ENCODE data around the gene SAMD13. TPM values are rescaled to one million over a fixed set of nuclear protein-coding genes. Genes with fewer than 3 reads are reported as not detected.

The SAMD13 gene
- total RNA-seq, 4 donors from 2014 or later = 0.33 to 2.5 (median 2.1) TPM; not detected in 1

DNA sequence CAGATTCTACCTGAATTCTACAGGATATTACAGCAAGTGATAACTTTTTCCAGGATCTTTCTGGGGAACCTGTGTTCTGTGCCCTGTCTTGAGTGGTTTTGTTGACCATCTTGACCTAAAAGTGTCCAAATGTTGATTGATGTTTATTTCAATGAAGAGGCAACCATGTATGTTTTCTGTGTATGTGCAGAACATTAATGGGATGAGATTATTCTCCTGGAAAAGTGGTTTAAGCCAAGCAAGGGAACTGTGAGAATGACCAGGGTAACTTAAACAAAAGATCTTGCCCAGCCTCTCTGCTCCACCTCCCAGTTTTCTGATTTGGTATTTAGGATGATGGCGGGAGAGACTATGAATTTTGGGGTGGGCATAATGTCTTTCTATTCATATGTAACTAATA, 1.0 kb upstream of the SAMD13 start:
- WGBS = 86% methylated on average over 1 of the region's 1 CpG
- intact Hi-C loops (cut with DNase I) = loop anchor here (10.0 kb wide), 1 partner anchor 304 kb away; no protein-coding TSS in a partner anchor
- H3K27me3 ChIP-seq = no peaks in the 10 kb centered on the region

GRCh38 chr1:84301785-84302385, 377 bp downstream of the SAMD13 start:
- intact Hi-C loops (cut with DNase I) = loop anchor here (10.0 kb wide), 1 partner anchor 303 kb away; no protein-coding TSS in a partner anchor
- WGBS = 7% methylated on average over 6 of the region's 6 CpGs
- DNase-seq (ENCODE audit: extremely low spot score) = no peak
- Histone ChIP-seq H3K27ac (replicated peaks in 1 of 4) (peak overlapping the region in 2 of 4 donors; percentile 6 to 43), H3K36me3 (no peaks in the 10 kb centered on the region), H3K27me3 (no peaks in the 10 kb centered on the region), H3K4me1 (peaks cover 9 to 57% (median 49%) of the 10 kb centered on the region in 4 donors), H3K9me3 (no peaks in the 10 kb centered on the region), H3K4me3 (peak overlapping the region; percentile 33 to 50 (median 44))
- no peak for TF ChIP-seq POLR2AphosphoS5 (IDR thresholded peaks at IDR 0.05)
- TF ChIP-seq, protein P1, sequence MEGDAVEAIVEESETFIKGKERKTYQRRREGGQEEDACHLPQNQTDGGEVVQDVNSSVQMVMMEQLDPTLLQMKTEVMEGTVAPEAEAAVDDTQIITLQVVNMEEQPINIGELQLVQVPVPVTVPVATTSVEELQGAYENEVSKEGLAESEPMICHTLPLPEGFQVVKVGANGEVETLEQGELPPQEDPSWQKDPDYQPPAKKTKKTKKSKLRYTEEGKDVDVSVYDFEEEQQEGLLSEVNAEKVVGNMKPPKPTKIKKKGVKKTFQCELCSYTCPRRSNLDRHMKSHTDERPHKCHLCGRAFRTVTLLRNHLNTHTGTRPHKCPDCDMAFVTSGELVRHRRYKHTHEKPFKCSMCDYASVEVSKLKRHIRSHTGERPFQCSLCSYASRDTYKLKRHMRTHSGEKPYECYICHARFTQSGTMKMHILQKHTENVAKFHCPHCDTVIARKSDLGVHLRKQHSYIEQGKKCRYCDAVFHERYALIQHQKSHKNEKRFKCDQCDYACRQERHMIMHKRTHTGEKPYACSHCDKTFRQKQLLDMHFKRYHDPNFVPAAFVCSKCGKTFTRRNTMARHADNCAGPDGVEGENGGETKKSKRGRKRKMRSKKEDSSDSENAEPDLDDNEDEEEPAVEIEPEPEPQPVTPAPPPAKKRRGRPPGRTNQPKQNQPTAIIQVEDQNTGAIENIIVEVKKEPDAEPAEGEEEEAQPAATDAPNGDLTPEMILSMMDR (IDR thresholded peaks at IDR 0.05) = no peak
- TF ChIP-seq POLR2A (IDR thresholded peaks at IDR 0.05; ENCODE audit: low read depth) = no peak
- TF ChIP-seq EP300 (IDR thresholded peaks at IDR 0.05) = no peak

More for the DNA sequence above, 1.0 kb upstream of the SAMD13 start:
- no peaks in the 10 kb centered on the region for H3K9me3 ChIP-seq
- peak overlapping the region in 1 of 4 donors; percentile 11 for H3K27ac ChIP-seq (replicated peaks in 1 of 4)
- TF ChIP-seq POLR2A (IDR thresholded peaks at IDR 0.05; ENCODE audit: low read depth) = no peak
- TF ChIP-seq EP300 (IDR thresholded peaks at IDR 0.05) = no peak
- TF ChIP-seq, protein P1 (IDR thresholded peaks at IDR 0.05) = no peak
- no peak for TF ChIP-seq POLR2AphosphoS5 (IDR thresholded peaks at IDR 0.05)
- H3K36me3 ChIP-seq = no peaks in the 10 kb centered on the region
- peaks cover 9 to 57% (median 49%) of the 10 kb centered on the region in 4 donors for H3K4me1 ChIP-seq
- no peak overlapping the region for H3K4me3 ChIP-seq
- no peak for DNase-seq (ENCODE audit: extremely low spot score)

DNA sequence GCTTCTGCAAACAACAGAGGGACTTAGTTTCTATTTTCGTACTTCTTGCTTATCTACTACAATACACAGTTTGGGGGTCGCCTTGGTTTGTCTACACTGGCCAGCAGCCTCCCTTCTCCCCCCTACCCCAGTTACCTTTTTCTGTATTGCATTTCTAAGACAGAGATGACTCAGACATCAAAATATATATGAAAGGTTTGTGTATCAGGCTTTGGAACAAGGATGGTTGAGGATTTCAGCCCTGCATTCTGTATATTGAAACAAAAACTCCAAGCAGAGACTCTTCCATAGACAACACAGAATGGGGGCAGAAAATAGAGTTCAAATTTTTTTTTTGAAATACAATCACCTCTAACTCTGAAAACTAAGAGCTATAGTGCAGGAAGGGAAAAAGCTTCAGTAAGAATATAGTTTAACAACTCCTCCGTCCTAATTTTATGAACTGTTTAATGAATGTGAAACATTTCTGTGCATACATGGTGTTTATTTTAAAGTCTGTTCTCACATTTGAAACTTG, 1.9 kb downstream of the SAMD13 start:
- H3K27ac ChIP-seq (replicated peaks in 1 of 4) = peak overlapping the region in 3 of 4 donors; percentile 45 to 49 (median 48)
- peak overlapping the region; percentile 33 to 50 (median 44) for H3K4me3 ChIP-seq
- intact Hi-C loops (cut with DNase I) = loop anchor here (10.0 kb wide), 1 partner anchor 301 kb away; no protein-coding TSS in a partner anchor
- no peak for DNase-seq (ENCODE audit: extremely low spot score)
- H3K36me3 ChIP-seq = no peaks in the 10 kb centered on the region
- H3K9me3 ChIP-seq = no peaks in the 10 kb centered on the region
- 18% methylated on average over 3 of the region's 3 CpGs for WGBS
- peaks cover 9 to 51% (median 45%) of the 10 kb centered on the region in 4 donors for H3K4me1 ChIP-seq
- TF ChIP-seq POLR2AphosphoS5 (IDR thresholded peaks at IDR 0.05) = no peak
- TF ChIP-seq EP300 (IDR thresholded peaks at IDR 0.05) = no peak
- no peak for TF ChIP-seq POLR2A (IDR thresholded peaks at IDR 0.05; ENCODE audit: low read depth)
- TF ChIP-seq, protein P1 (IDR thresholded peaks at IDR 0.05) = no peak
- no peaks in the 10 kb centered on the region for H3K27me3 ChIP-seq

- DNase-seq (ENCODE audit: extremely low spot score) = no peak
- no peaks in the 10 kb centered on the region for H3K36me3 ChIP-seq
- no peaks in the 10 kb centered on the region for H3K9me3 ChIP-seq
- H3K4me3 ChIP-seq = no peak overlapping the region
- intact Hi-C loops (cut with DNase I) = loop anchor here (10.0 kb wide), 1 partner anchor 297 kb away; no protein-coding TSS in a partner anchor
- TF ChIP-seq EP300 (IDR thresholded peaks at IDR 0.05) (no peak), POLR2AphosphoS5 (IDR thresholded peaks at IDR 0.05) (no peak), POLR2A (IDR thresholded peaks at IDR 0.05; ENCODE audit: low read depth) (no peak)
- TF ChIP-seq, protein P1 (IDR thresholded peaks at IDR 0.05) = no peak
- peaks cover 3 to 17% (median 10%) of the 10 kb centered on the region in 4 donors for H3K4me1 ChIP-seq
- H3K27me3 ChIP-seq = no peaks in the 10 kb centered on the region
- no peak overlapping the region for H3K27ac ChIP-seq (replicated peaks in 1 of 4)
- 95% methylated on average over 2 of the region's 2 CpGs for WGBS
These were observed 5.9 kb downstream of the SAMD13 start for GRCh38 chr1:84307398-84307797.
